HepG2 (cell line): ENCODE measurements around the gene FAM171A2. TPM values are rescaled to one million over a fixed set of nuclear protein-coding genes. Genes with fewer than 3 reads are reported as not detected.

ENCODE experiments used
- CHCHD3 ChIP-seq: sonication (generic); formaldehyde crosslinking; IDR thresholded peaks from 2 replicates; pipeline ENCODE4 v1.8.0; 2022; ENCODE audit warnings: mild to moderate bottlenecking, missing genetic modification reagents, moderate library complexity
- FOSL2 ChIP-seq: sonication (generic); formaldehyde crosslinking; IDR thresholded peaks from 2 replicates; pipeline ENCODE4 v1.4.0; 2020; ENCODE audit warnings: missing genetic modification reagents
- FOXC1 ChIP-seq: sonication (generic); formaldehyde crosslinking; IDR thresholded peaks from 2 replicates; pipeline ENCODE4 v1.8.0; 2022; ENCODE audit warnings: mild to moderate bottlenecking, missing genetic modification reagents, borderline replicate concordance
- FOXK1 ChIP-seq: sonication (generic); formaldehyde crosslinking; IDR thresholded peaks from 2 replicates; pipeline ENCODE4 v1.4.0; 2020; ENCODE audit warnings: low read depth, missing genetic modification reagents, borderline replicate concordance
- GPN1 ChIP-seq: sonication (generic); formaldehyde crosslinking; IDR thresholded peaks from 2 replicates; pipeline ENCODE4 v1.5.1; 2020; ENCODE audit warnings: missing genetic modification reagents, borderline replicate concordance
- HOXA3 ChIP-seq: sonication (generic); formaldehyde crosslinking; IDR thresholded peaks from 2 replicates; pipeline ENCODE4 v1.5.0; 2020; ENCODE audit warnings: missing genetic modification reagents
- KDM2A ChIP-seq: sonication (generic); formaldehyde crosslinking; IDR thresholded peaks from 2 replicates; pipeline ENCODE4 v1.4.0; 2020; ENCODE audit warnings: low read depth, missing genetic modification reagents, borderline replicate concordance
- MAF1 ChIP-seq: sonication (generic); formaldehyde crosslinking; IDR thresholded peaks from 2 replicates; pipeline ENCODE4 v1.5.0; 2020; ENCODE audit warnings: missing genetic modification reagents, borderline replicate concordance
- MIER3 ChIP-seq: IDR thresholded peaks from 2 replicates; pipeline ENCODE4 v1.6.1; 2016; ENCODE audit warnings: missing compliant biosample characterization, borderline replicate concordance
- REL ChIP-seq: sonication (generic); formaldehyde crosslinking; conservative IDR thresholded peaks from 2 replicates; pipeline ENCODE4 v1.8.0; 2022; ENCODE audit warnings: mild to moderate bottlenecking, missing genetic modification reagents, moderate library complexity
- SAP130 ChIP-seq: IDR thresholded peaks from 2 replicates; pipeline ENCODE4 v1.6.1; 2016; ENCODE audit warnings: low read depth
- TGIF2 ChIP-seq: IDR thresholded peaks from 2 replicates; pipeline ENCODE4 v1.6.1; 2016; ENCODE audit warnings: control low read depth, missing compliant biosample characterization
- ZBTB33 ChIP-seq: sonication (generic); formaldehyde crosslinking; IDR thresholded peaks from 2 replicates; pipeline ENCODE4 v1.4.0; 2020; ENCODE audit warnings: missing genetic modification reagents
- ZFP36 ChIP-seq: fragments of 150-350 bp; IDR thresholded peaks from 2 replicates; pipeline ENCODE4 v1.6.1; 2018; ENCODE audit warnings: borderline replicate concordance, low read length, low read depth; ENCODE audit not compliant: partially characterized antibody
- ZFP37 ChIP-seq: sonication (generic); formaldehyde crosslinking; IDR thresholded peaks from 2 replicates; pipeline ENCODE4 v1.4.0; 2020; ENCODE audit warnings: missing genetic modification reagents, borderline replicate concordance
- ZNF292 ChIP-seq: sonication (generic); formaldehyde crosslinking; IDR thresholded peaks from 2 replicates; pipeline ENCODE4 v1.8.1; 2022; ENCODE audit warnings: mild to moderate bottlenecking, low read depth, missing genetic modification reagents, borderline replicate concordance
- ZNF350 ChIP-seq: sonication (generic); formaldehyde crosslinking; IDR thresholded peaks from 2 replicates; pipeline ENCODE4 v1.4.0; 2020; ENCODE audit warnings: mild to moderate bottlenecking, low read depth, missing genetic modification reagents, borderline replicate concordance
- ZNF382 ChIP-seq: sonication (generic); formaldehyde crosslinking; IDR thresholded peaks from 2 replicates; pipeline ENCODE4 v1.5.0; 2020; ENCODE audit warnings: missing genetic modification reagents, mild to moderate bottlenecking, borderline replicate concordance
- ZNF670 ChIP-seq: sonication (generic); formaldehyde crosslinking; IDR thresholded peaks from 2 replicates; pipeline ENCODE4 v1.8.0; 2022; ENCODE audit warnings: mild to moderate bottlenecking, missing genetic modification reagents, borderline replicate concordance
- ZNF724P ChIP-seq: sonication (generic); formaldehyde crosslinking; IDR thresholded peaks from 2 replicates; pipeline ENCODE4 v1.8.0; 2022; ENCODE audit warnings: missing genetic modification reagents, borderline replicate concordance
- ZNF770 ChIP-seq: sonication (generic); formaldehyde crosslinking; IDR thresholded peaks from 2 replicates; pipeline ENCODE4 v1.5.0; 2020; ENCODE audit warnings: mild to moderate bottlenecking, missing genetic modification reagents
- ZNF777 ChIP-seq: sonication (generic); formaldehyde crosslinking; IDR thresholded peaks from 2 replicates; pipeline ENCODE4 v1.4.0; 2020; ENCODE audit warnings: missing genetic modification reagents
- ZSCAN29 ChIP-seq: sonication (generic); formaldehyde crosslinking; conservative IDR thresholded peaks from 2 replicates; pipeline ENCODE4 v1.4.0; 2020; ENCODE audit warnings: mild to moderate bottlenecking, missing genetic modification reagents
- polyA plus RNA-seq, 8 experiments: library from polyadenylated mRNA; depleted of rRNA in 3 of 8; stranded (reverse) in 7 of 8; unstranded in 1 of 8; fragments of >200 nt; fragmentation: Illumina TruSeq in 4 of 8; extraction: Trizol in 4 of 8; gene quantifications; 2 replicates each; pipeline versions ENCODE4 v1.2.1 to v1.2.3, GENCODE V29; 2011 to 2016; ENCODE audit warnings: low read depth in 4 of 8, missing spikeins in 1 of 8, mixed read lengths in 1 of 8; ENCODE audit not compliant: insufficient read depth in 1 of 8
- total RNA-seq, 5 experiments: library from RNA; depleted of rRNA; stranded (reverse); fragments of >200 nt; fragmentation: Illumina TruSeq; extraction: Trizol; gene quantifications; 2 replicates each; pipeline ENCODE4 v1.2.3, GENCODE V29; 2016; ENCODE audit warnings: low read depth in 1 of 5
- TF ChIP-seq, protein P1 (sequence below): sonication (generic); formaldehyde crosslinking; IDR thresholded peaks from 2 replicates; pipeline ENCODE4 v1.5.0; 2020; ENCODE audit warnings: mild to moderate bottlenecking, missing genetic modification reagents
- TF ChIP-seq, protein P2 (sequence below): sonication (generic); formaldehyde crosslinking; IDR thresholded peaks from 2 replicates; pipeline ENCODE4 v1.5.1; 2020; ENCODE audit warnings: mild to moderate bottlenecking, missing genetic modification reagents, moderate library complexity

The FAM171A2 gene
- total and polyA plus RNA-seq, 2 of the 13 experiments (the other 11 are each of a cell fraction or from before 2014, with no cell fraction given) = 1.8 to 3.6 TPM

DNA sequence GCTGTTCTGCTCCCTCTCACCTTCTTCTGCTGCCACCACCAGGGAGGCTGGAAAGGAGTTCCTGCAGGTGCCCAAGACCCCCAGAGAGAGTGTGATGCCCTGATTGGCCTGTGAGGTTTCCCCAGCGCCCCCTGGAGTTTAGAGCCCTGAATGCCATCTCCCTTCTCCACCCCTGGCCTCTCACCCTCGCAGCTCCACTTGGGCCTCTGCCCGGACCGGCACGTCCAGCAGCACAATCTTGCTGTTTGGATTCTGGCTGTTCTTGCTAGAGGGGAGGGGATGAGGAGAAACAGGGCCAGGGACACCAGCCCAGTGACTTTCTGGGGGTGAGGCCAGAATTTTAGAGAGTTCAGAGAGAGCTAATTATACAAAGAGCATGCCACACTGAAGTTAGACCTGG, 12.5 kb upstream of the FAM171A2 start (continued):
- TF ChIP-seq ZNF770 (CRISPR knock-in tag) (peak; percentile 36; the same call in 1 of the 2 replicates), FOXK1 (CRISPR knock-in tag) (no peak), KDM2A (CRISPR knock-in tag) (peak; percentile 24; the same call in 1 of the 2 replicates), SAP130 (no peak), FOSL2 (CRISPR knock-in tag) (0 out of 2 replicates have a peak, but pooled peaks have one; percentile 12), CHCHD3 (no peak), ZSCAN29 (CRISPR knock-in tag) (no peak), ZNF724P (no peak), ZNF670 (CRISPR knock-in tag) (peak; percentile 58; the same call in 1 of the 2 replicates), ZFP37 (CRISPR knock-in tag) (no peak), ZNF382 (CRISPR knock-in tag) (no peak), ZNF350 (CRISPR knock-in tag) (0 out of 2 replicates have a peak, but pooled peaks have one; percentile 19), ZNF777 (CRISPR knock-in tag) (peak; percentile 49; the same call in 1 of the 2 replicates), REL (CRISPR knock-in tag) (no peak), MIER3 (no peak), ZNF292 (0 out of 2 replicates have a peak, but pooled peaks have one; percentile 12), ZBTB33 (CRISPR knock-in tag) (0 out of 2 replicates have a peak, but pooled peaks have one; percentile 13), ZFP36 (no peak), FOXC1 (CRISPR knock-in tag) (0 out of 2 replicates have a peak, but pooled peaks have one; percentile 54), GPN1 (CRISPR knock-in tag) (no peak), HOXA3 (no peak), MAF1 (CRISPR knock-in tag) (no peak), TGIF2 (CRISPR knock-in tag) (0 out of 2 replicates have a peak, but pooled peaks have one; percentile 63)
- TF ChIP-seq, protein P1, sequence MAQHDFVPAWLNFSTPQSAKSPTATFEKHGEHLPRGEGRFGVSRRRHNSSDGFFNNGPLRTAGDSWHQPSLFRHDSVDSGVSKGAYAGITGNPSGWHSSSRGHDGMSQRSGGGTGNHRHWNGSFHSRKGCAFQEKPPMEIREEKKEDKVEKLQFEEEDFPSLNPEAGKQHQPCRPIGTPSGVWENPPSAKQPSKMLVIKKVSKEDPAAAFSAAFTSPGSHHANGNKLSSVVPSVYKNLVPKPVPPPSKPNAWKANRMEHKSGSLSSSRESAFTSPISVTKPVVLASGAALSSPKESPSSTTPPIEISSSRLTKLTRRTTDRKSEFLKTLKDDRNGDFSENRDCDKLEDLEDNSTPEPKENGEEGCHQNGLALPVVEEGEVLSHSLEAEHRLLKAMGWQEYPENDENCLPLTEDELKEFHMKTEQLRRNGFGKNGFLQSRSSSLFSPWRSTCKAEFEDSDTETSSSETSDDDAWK (CRISPR knock-in tag) = no peak
- TF ChIP-seq, protein P2, sequence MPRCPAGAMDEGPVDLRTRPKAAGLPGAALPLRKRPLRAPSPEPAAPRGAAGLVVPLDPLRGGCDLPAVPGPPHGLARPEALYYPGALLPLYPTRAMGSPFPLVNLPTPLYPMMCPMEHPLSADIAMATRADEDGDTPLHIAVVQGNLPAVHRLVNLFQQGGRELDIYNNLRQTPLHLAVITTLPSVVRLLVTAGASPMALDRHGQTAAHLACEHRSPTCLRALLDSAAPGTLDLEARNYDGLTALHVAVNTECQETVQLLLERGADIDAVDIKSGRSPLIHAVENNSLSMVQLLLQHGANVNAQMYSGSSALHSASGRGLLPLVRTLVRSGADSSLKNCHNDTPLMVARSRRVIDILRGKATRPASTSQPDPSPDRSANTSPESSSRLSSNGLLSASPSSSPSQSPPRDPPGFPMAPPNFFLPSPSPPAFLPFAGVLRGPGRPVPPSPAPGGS = 0 out of 2 replicates have a peak, but pooled peaks have one; percentile 8
